ENCODE results near the gene FBXO38.

DNA sequence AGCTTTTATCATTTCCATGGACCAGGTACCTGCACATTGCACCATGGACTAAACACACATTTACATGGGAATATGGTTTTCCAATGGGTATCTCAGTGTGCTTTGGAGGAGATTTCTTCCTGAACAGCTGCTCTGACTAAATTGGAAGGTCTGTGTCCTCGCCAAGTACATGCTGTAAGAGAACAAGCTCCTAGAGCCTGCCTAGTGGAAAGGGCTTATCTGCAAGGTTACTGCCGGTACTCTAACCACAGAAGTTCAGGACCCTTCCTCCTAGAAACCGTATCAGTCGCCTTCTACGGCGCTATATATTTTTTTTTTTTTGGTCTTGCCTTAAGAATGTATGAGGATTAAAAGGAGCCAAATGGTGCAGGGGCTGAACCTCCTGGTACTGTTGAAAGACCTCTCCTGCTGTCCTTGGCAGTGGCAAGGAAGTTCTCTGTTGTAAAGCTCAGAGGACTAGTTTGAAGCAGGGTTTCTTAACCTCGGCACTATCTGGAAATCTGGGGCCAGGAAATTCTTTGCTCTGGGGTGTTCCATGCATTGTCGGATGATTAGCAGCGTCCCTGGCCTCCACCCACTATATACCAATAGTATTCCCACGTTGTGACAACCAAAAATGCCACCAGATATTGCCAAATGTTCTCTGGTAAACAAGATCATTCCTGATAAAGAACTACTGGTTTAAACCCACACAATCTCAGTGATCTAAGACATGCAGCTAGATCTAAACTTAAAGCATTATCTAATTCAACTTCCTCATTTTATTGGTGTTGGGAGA, 107.4 kb downstream of the FBXO38 start:
- TF ChIP-seq, protein P1, sequence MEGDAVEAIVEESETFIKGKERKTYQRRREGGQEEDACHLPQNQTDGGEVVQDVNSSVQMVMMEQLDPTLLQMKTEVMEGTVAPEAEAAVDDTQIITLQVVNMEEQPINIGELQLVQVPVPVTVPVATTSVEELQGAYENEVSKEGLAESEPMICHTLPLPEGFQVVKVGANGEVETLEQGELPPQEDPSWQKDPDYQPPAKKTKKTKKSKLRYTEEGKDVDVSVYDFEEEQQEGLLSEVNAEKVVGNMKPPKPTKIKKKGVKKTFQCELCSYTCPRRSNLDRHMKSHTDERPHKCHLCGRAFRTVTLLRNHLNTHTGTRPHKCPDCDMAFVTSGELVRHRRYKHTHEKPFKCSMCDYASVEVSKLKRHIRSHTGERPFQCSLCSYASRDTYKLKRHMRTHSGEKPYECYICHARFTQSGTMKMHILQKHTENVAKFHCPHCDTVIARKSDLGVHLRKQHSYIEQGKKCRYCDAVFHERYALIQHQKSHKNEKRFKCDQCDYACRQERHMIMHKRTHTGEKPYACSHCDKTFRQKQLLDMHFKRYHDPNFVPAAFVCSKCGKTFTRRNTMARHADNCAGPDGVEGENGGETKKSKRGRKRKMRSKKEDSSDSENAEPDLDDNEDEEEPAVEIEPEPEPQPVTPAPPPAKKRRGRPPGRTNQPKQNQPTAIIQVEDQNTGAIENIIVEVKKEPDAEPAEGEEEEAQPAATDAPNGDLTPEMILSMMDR (IDR thresholded peaks at IDR 0.05): no peak
- no peak for TF ChIP-seq ZFX (IDR thresholded peaks at IDR 0.05; ENCODE audit: borderline replicate concordance)

All from 22Rv1 (cell line).